ENCODE data around the gene NXPE3.

GRCh38 chr3:101779047-101779821 lies at the start of gene NXPE3:
- TF ChIP-seq CTCF (IDR thresholded peaks at IDR 0.05) (no peak), POLR2A (IDR thresholded peaks at IDR 0.05) (no peak)

Data from testis (tissue), 2 donors.